Bone marrow (tissue), 2 donors: ENCODE results near the gene OR2F1.

Source experiments
- DNase-seq, 2 donors: peaks; one replicate each; lab custom pipeline; 2025; lab: John Stamatoyannopoulos, UW

The OR2F1 gene

DNA sequence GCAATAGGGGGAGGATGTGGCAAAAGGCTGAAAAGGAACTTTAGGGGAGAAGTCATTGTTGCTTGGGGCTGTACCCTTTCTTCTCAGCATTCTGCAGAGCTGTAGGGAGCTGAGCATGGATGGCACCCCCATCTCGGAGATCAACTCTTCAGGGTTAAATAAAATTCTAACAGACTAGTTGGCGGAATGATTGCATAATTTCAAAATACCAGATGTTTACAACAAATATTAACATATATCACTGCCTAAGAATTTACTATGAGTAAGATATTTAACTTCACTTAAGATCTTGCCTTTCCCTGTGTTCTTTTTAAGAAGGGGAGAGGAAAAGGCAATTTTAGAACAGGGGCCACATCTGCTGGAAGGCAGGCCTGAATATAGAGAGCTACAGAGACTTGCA, 509 bp upstream of the OR2F1 start:
- DNase-seq, result no peak

DNA sequence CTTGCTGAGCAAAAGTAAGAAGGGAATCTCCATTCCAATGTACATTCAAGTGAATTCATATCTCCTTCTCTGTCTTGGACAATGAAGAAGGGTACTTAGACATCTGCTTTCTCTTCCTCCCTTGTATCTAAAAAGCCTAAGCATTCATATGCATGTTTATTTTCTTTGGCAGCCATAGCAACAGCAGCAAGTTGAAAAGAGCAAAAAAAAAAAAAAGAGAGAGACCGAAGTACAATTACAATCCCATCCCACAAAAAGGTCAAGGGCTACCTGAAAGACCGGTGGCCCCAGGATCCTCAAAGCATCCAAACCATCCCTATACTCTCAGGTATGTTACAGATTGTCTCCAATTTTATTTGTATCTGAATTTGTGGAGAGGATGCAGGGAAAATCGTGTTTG, 4.1 kb downstream of the OR2F1 start:
- no peak for DNase-seq

DNA sequence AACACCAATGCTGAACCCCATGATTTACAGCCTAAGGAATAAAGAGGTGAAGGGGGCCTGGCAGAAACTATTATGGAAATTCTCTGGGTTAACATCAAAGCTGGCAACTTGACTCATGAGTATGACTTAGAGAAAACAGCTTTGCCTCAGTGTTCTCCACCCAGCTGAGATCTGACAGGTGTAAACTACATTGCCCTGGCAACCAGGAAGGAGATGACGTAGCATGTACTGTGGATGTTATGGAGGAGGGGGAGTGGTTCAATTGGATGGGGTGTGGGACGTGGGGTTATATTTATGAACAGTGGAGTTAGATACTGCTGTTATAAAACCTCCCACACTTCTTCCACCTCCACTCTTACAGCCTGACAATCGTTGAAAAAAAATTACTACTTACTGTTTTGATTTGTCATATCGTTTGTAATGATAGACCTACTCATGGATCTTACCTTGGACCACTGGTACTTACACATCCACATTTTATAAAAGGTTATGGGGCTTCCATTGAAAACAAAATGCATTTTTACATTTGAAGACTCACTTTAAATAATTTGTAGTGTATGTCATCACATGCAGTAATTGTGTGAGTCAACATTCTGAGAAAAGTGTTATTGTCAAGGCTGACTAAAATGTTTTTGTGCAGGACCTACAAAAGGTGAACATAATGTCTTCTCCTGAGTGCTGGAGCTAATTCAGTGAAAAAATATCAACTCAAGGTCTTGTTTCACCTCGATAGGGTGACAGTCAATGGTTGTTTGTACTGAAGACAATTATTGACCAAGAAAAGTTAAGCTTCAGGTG, 6.4 kb downstream of the OR2F1 start:
- no peak for DNase-seq

DNA sequence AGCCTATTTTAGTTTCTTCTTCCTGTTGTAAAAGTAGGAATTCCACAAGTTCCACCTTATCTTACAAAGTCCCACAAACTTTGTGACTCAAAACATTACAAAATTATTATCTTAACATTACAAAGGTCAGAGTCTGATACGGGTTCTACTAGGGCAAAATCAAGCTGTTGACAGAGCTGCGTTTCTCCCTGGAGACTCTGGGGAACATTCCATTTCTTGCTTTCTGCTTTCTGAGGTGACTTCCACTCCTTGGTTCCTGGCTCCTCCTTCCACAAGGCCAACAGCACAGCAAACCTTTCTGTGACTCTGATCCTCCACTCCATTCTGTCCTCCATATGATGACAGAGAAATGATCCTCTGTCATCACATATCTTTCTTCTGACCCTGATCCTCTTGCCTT, 10.6 kb downstream of the OR2F1 start:
- no peak for DNase-seq

DNA sequence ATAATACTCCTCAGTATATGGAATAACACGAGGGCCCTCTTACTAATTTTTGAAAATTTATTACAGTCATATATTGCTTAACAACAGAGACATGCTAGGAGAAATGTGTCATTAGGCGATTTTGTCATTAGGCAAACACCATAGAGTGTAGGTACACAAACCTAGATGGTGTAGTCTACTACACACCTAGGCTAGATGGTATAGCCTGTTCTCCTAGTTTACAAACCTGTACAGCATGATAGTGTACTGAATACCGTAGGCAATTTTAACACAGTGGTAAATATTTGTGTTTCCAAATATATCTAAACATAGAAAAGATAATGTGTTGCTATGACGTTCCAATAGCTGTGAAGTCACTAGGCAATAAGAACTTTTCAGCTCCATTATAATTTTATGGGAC, 12.8 kb downstream of the OR2F1 start:
- DNase-seq, result no peak

DNA sequence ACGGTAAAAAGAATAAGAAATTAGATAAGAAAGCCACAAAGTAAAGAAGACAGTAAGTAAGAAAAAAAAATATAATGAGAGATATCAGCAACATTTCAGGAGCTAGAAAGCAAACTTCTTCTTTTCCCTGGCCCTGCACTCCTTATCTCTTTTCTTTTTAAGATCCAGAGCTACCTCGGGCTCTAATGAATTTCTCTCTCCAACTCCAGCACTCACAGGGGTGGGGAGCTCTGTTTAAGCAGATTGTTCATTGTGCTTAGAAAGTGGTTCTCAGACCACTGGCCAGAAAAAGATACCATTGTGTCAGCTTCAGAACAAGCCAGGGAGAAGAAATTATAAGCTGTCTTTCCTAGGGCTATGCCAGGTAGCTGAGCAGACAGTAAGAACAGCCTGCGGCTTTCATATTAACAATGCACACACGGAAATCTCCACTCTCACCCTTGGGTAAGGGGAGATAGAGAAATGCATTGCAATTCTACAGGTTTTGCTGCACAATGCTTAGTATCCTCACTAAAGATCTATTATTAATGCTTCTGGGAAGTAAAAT, 19.3 kb downstream of the OR2F1 start:
- no peak for DNase-seq

DNA sequence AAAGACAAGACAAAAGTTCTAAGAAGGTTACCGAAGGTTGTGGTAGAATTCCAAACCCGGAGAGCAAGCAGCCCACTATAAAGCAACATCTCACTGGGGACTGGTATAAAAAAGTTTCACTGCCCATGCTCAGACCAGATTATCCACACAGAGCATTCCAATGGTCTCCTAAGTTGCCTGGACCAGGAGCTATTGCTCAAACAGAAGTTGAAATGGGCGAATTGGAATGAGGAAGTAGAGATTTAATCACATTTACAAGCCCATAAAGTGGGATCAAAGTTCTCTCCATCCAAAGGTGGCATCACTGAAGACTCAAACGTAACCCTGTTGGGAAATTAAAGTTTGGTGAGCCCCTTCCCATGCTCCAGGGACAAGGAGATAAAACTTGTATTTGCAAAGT, 19.8 kb downstream of the OR2F1 start:
- no peak for DNase-seq

DNA sequence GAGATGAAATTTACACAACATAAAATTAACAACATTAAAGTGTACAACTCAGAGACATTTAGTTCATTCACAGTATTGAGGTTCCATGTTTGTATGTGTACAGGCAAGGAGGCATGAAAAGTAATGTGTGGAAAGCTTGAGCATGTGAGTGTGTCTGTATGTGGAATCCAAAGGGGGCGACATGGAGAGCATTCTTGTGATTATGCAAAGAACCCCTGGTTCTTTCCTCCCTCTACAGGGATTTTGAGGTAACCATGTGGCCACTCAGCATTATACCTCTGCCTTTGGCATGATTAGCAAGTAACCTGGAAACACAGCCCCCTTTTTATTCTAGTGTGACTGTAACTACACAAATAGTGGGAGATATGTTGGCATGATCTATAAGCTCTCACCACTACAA, 21.0 kb downstream of the OR2F1 start:
- no peak for DNase-seq

DNA sequence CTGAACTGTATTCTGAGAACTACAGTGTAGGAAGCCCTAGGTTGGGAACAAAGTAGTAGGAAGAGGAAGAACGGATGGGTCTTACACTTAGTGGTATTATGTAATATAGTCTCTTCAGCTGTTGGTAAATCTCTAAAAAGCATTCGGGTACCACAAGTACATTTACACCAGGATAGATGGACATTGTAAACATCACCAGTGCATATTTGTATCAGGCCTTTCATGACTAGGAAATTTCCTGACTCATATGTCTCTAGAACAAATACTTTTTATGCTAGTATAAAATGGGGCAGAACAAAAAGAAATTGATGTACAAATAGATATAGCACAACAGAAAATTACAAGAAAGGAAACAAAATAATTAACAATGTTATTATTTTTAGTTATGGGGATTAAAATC, 23.9 kb downstream of the OR2F1 start:
- DNase-seq, result no peak

DNA sequence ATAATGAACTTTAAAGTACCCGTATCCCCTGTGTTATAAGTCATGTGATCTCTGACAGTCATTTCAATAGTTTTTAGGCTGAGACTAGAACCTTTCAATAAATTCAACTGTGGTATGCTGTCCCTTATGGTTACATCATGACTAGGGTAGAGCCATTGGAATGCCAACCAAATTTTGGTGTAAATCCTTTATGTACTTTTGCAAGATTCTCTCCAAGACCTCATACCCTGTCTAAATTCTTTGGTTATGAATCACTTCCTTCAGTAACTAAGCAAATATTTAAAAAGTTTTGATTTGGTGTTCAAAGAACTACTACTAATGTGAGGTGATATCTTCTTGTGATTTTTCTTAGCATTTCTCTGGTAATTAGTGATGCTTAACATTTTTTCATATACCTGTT, 24.7 kb downstream of the OR2F1 start:
- DNase-seq, result no peak

DNA sequence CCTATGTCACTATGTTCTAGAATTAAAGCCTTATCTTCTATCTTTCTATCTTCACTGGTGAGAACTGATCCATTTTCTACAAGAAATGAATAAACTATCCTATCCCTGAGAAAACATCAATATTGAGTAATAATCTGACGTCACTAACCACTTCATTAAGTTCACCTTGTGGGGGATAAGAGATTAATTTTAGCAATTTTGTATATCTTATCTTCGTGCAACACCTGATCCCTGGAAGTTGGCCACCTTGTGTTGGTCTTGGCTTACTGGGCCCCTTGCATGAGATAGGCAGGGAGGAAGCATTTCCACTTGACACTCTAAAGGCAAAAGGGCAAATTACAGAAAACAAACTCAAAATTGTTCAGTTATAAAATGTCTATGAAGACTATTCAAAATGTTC, 25.4 kb downstream of the OR2F1 start:
- DNase-seq, result no peak

DNA sequence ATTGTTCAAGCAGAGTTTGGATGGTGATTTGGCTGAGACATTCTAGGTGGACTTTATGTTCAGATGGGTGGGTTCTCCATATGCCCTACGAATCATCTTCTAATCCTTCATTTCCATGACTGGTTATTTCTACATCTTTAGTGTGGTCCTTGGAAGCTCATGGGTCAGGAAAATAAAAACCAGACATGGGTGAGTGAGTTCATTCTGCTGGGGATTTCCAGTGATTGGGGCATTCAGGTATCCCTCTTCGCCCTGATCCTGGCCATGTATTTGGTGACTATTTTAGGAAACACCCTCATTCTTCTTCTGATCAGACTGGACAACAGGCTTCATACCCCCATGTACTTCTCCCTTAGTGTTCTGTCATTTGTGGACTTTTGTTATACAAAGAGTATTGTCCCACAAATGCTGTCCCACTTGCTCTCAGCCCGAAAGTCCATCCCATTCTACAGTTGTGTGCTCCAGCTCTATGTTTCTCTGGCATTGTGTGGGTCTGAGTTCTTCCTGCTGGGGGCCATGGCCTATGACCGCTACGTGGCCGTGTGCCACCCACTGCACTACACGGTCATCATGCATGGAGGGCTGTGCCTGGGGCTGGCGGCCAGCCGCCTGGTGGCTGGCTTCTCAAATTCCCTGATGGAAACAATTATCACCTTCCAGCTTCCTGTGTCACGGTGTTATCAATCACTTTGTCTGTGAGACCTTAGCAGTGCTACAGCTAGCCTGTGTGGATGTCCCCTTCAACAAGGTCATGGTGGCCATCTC, 26.3 kb downstream of the OR2F1 start:
- no peak for DNase-seq

DNA sequence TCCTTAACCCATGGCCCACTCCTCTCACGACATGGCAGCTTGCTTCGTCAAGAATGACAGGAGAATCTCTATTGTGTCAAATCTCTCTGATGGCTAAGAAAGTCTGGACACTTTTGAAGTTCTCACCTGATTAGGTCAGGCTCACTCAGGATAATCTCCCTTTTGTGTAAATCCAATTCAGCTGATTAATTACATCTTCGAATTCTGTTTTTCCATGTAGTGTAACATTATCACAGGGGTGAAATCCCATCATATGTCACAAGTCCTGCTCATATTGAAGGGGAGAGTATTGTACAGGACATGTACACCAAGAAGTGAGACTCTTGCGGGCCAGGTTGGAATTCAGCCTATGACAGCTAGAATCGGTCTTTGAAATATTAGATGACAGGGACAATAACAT, 29.3 kb downstream of the OR2F1 start:
- no peak for DNase-seq

DNA sequence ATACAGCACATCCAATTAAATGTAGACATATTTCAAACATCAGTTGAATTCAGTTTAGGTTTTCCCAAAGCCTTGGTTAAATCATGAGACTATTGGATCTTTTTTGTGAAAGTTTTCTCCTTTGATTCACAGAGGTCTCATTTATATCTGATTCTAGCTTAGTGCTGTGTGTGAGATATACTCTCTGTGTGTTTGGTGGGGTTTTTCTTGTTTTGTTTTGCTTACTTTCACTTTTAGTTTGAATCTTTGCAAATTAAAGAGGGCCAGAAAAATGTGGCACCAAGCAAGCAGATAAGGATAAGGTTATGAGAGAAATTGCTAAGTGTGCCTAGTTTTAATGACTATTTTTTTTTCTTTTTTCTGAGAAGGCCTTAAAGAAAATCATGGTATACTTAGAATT, 32.9 kb downstream of the OR2F1 start:
- no peak for DNase-seq

DNA sequence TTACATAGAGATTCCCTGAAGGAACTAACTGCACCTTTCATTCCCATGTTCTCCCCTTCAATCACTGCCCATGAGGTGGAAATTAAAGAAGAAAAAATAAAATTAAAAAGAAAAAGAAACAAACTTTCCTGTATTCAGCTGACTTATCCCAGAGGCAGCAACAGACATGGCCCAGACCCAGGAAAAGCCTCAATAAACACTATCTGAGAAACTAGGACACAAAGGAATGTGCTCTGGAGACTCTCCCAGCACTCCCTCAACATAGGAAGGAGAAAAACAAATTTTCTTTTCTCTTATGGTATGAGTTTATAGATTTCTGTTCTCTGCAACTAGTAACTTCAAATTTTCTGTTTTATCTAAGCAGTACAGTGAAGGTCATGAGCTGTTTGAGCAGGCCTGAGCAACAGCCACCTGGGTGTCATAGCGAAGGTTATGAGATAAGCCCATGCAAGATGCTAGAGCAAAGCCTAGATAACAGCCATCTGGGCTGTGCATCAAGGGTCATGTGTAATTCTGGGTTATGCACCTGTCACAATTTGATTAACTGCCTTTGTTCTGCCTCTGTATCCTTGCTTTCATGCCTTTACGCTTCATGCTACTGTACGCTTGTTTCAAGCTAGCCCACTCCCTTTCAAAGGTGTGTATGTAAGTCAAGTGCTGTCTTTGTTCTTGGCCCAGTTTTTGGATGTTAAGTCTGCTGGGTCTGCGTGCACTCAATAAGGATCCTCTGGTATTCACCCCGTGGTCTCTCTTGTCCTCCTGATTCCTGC, 34.5 kb downstream of the OR2F1 start:
- DNase-seq, result no peak

DNA sequence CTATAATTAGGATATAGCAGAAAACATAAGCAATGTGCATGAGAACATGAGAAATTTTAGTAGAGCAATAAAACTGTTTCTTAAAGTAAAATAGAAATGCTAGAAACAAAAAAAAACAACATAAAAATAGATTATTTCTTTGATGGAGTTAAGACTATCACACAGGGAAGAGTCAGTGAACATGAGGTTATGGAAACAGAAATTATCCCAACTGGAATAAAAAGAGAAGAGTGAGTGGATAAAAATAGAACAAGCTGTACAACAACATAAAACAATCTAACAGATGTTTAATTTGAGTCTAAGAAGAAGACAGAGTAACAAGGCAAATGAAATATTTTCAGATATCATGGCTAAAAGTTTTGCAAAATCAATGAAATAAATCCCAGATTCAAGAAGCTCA, 38.0 kb downstream of the OR2F1 start:
- no peak for DNase-seq

DNA sequence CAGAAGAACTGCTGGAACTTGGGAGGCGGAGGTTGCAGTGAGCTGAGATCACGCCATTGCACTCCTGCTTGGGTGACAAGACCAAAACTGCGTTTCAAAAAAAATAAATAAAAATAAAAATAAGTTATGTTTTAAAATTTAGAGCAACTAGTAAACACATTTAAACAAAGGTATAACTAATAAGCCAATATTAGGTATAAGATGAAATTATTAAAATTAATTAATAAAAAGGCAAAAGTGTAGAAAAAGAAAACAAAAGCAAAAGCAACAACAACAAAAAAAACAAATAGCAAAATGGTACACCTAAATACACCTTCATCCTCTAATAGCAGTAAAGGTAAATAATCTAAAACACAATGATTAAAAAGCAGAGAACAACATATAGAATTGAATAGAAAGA, 39.3 kb downstream of the OR2F1 start:
- no peak for DNase-seq

DNA sequence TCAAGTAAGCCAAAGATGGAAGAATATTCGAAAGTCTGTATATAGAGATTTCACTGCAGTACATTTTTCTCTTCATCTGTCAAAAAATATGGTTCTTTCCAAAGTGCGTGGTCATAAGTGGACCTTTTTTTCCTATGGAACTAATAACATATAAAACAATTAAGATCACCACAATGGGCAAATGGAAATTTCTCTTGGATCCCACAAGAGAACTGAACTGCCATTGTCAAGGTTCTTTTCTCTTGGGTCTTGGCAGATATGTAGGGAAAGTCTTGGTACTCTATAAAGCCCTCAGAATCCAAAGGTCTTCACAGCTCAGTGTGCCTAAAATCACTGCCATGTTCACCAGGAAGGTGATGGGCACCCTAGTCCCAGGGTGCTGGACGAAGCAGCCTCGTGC, 45.4 kb downstream of the OR2F1 start, which contains the start of gene OR6B1:
TSS of gene OR6B1 (plus strand) at position 301 of the 400 bp plus-strand sequence. CDS start 3,677 bp downstream, outside the sequence.
- no peak for DNase-seq

DNA sequence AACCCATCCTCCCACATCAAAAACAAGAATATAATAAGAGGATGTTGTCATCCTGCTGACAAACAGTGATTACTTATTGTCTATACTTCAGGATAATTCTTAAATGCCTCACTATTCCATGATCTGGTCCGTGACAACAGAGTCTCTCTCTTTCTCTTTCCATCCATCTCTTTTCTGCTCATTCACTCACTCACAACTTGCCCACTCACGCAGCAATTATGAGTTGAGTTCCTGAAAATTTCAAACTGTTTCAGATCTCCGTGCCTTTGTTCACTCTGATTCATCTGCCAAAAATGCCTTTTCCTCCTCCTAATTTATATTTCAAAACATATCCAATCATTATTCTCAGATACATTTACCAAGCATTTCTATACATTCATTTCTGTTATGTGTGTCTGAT, 46.9 kb downstream of the OR2F1 start:
- DNase-seq, result no peak

DNA sequence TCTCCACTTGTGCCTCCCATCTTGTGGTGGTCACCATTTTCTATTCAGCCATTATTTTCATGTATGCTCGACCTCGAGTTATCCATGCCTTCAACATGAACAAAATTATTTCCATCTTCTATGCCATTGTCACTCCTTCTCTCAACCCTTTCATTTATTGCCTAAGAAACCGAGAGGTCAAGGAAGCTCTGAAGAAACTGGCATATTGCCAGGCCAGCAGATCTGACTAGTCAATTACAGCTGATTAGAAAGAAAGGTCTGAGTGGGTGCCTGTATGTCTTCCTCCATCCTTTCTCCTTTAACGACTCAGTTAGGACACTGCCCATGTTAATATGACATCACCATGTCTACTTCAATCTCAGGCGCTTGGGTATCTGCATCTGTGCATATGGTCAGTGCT, 50.1 kb downstream of the OR2F1 start:
- no peak for DNase-seq

DNA sequence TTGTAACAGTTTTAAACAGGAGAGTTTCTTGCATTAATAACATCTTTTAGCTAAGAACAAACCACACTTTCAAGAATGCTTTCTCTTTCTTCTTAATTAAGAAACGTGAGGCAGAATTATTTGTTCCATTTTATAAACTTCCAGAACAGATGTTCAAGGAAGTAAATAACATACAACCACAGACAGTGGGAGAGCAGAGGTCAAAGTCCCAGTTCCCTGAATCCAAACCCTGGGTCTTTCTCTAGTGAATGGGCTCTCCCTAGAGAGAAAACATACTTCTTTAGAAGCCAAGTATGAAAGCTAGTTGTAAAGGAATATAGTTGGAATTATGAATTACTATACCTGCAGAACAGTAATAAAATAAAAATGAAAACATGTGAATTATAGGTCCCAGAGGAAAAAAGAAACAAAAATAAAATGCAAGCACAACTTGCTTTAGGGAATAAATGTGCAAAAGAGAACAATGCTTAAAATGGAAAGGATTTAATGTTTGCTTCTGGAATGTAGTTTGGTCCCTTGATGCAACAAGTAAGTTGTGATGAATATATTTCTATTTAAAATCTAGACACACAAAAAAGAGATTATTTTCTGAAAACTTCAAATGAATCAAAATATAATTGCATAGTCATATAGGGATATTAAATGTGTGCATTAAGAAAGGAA, 51.5 kb downstream of the OR2F1 start:
- no peak for DNase-seq

DNA sequence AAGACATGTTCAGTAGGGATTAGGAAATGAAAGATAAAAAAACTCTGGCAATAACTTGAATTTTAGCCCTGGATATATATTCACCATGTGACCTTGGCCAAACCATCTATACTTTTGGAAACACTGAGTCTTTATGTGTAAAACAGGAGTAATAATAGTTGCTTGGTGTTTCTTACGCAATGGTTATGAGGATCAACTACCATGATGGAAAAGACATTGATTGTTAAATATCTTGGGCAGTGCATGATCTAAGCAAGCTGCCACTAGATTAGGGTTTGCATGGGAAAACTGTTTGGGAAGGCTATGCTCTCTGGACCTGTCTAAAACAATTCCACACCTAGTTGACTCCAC, 52.0 kb downstream of the OR2F1 start:
- no peak for DNase-seq
